Endothelial cell of umbilical vein (primary cell): ENCODE data around the gene ACTR2. TPM values are rescaled to one million over a fixed set of nuclear protein-coding genes. Genes with fewer than 3 reads are reported as not detected.
A peak's percentile ranks its signal among the peaks of the same experiment; 100 is the strongest.

ENCODE experiments used
- BruUV-seq: library from RNA; stranded (reverse); fragments of 400-500 nt; replicated peaks from 2 replicates; lab custom pipeline; 2021; lab: Mats Ljungman, UMichigan
- CTCF ChIA-PET: fragments of 300-600, 350-600 bp; sonication (Branson Sonifier 250); formaldehyde crosslinking; loops from one replicate; lab custom pipeline; 2021; ENCODE audit warnings: antibody characterized with exemption, inconsistent platforms; lab: Charles Lee
- POLR2A ChIA-PET: fragments of 300-600, 350-600 bp; sonication (Branson Sonifier 250); formaldehyde crosslinking; loops from one replicate; lab custom pipeline; 2021; ENCODE audit warnings: antibody characterized with exemption, inconsistent platforms; lab: Charles Lee
- DNase-seq: peaks from one replicate; pipeline ENCODE4 v3.0.0-alpha.2; 2011; ENCODE audit warnings: low read depth, low spot score
- FAIRE-seq: peaks from 2 replicates; lab custom pipeline; 2011; peaks lifted over from hg19 to GRCh38; lab: Jason Lieb, UNC
- H2AFZ ChIP-seq: 2 replicates; pipeline ENCODE4 v1.6.0; 2012; ENCODE audit warnings: low read depth, low read length, control low read depth, inconsistent platforms
- H3K27ac ChIP-seq: 2 replicates; pipeline ENCODE4 v1.5.1; 2011; ENCODE audit warnings: low read depth, mild to moderate bottlenecking, control low read depth, low read length, moderate library complexity; ENCODE audit not compliant: insufficient read depth
- H3K27me3 ChIP-seq, 2 experiments: 2 replicates each; pipeline versions ENCODE4 v1.6.0 to v1.6.1; 2011; ENCODE audit warnings: low read length in 2 of 2, mixed read lengths in 1 of 2; ENCODE audit not compliant: control insufficient read depth in 2 of 2, insufficient read depth in 2 of 2
- H3K36me3 ChIP-seq, 2 experiments: 2 replicates in 1 of 2; 3 replicates in 1 of 2; pipeline ENCODE4 v1.5.1; 2011; ENCODE audit warnings: low read length in 2 of 2, mild to moderate bottlenecking in 1 of 2, moderate library complexity in 1 of 2; ENCODE audit not compliant: control insufficient read depth in 2 of 2, insufficient read depth in 2 of 2; ENCODE audit errors: extremely low read depth in 1 of 2
- H3K4me1 ChIP-seq: 3 replicates; pipeline ENCODE4 v1.5.1; 2011; ENCODE audit warnings: mild to moderate bottlenecking, low read length; ENCODE audit not compliant: control insufficient read depth, insufficient read depth; ENCODE audit errors: extremely low read depth
- H3K4me2 ChIP-seq: 2 replicates; pipeline ENCODE4 v1.6.1; 2011; ENCODE audit warnings: low read length, control low read depth, mixed read lengths; ENCODE audit not compliant: insufficient read depth
- H3K4me3 ChIP-seq, 3 experiments: fragments of 200-600 bp in 1 of 3; sonication (generic), shearing (Covaris generic) in 1 of 3; replicated peaks in 1 of 3; 2 replicates each; pipeline ENCODE4 v1.5.1; 2011 to 2016; ENCODE audit warnings: control low read depth in 3 of 3, low read length in 3 of 3, mild to moderate bottlenecking in 2 of 3, inconsistent platforms in 1 of 3, low read depth in 1 of 3, moderate library complexity in 1 of 3; ENCODE audit not compliant: insufficient read depth in 1 of 3
- H3K79me2 ChIP-seq: 2 replicates; pipeline ENCODE4 v1.6.0; 2012; ENCODE audit warnings: low read length, inconsistent platforms; ENCODE audit not compliant: control insufficient read depth, insufficient read depth
- H3K9ac ChIP-seq: replicated peaks from 2 replicates; pipeline ENCODE3; 2011; ENCODE audit warnings: low read length, control low read depth; ENCODE audit not compliant: insufficient read depth; ENCODE audit errors: extremely low read depth
- H3K9me1 ChIP-seq: replicated peaks from 3 replicates; pipeline ENCODE4 v1.6.0; 2011; ENCODE audit warnings: mild to moderate bottlenecking, low read length; ENCODE audit not compliant: control insufficient read depth, insufficient read depth; ENCODE audit errors: extremely low read depth
- H3K9me3 ChIP-seq: replicated peaks from 2 replicates; pipeline ENCODE4 v1.5.1; 2012; ENCODE audit warnings: low read length, inconsistent platforms; ENCODE audit not compliant: control insufficient read depth, insufficient read depth
- H4K20me1 ChIP-seq: replicated peaks from 2 replicates; pipeline ENCODE3; 2011; ENCODE audit warnings: mild to moderate bottlenecking, low read length; ENCODE audit not compliant: control insufficient read depth, insufficient read depth; ENCODE audit errors: extremely low read depth
- EZH2 ChIP-seq: IDR thresholded peaks from 2 replicates; pipeline ENCODE4 v1.6.1; 2012; ENCODE audit warnings: borderline replicate concordance, low read depth, mild to moderate bottlenecking, moderate library complexity, low read length, inconsistent platforms; ENCODE audit not compliant: severe bottlenecking
- JUN ChIP-seq: IDR thresholded peaks from 2 replicates; pipeline ENCODE4 v1.6.1; 2011; ENCODE audit warnings: borderline replicate concordance, low read depth; ENCODE audit not compliant: insufficient read length, insufficient read depth
- POLR2AphosphoS5 ChIP-seq: IDR thresholded peaks from 2 replicates; pipeline ENCODE4 v1.6.1; 2012; ENCODE audit warnings: low read depth, mild to moderate bottlenecking, control low read depth, low read length, moderate library complexity; ENCODE audit not compliant: insufficient read depth
- dilution Hi-C: fragments of 300-500 bp; cut with MboI; formaldehyde crosslinking; loops from one replicate; pipeline ENCODE4 v1.15.0; 2019; ENCODE audit warnings: low sequenced_read_pairs; ENCODE audit not compliant: extremely low pct_ligation_motif_present
- intact Hi-C: fragments of 100-400 bp; cut with micrococcal nuclease; formaldehyde crosslinking; loops from one replicate; pipeline ENCODE4 v1.10.0; 2022
- polyA plus RNA-seq, 4 experiments: library from polyadenylated mRNA; depleted of rRNA in 3 of 4; stranded (reverse) in 3 of 4; unstranded in 1 of 4; fragments of >200 nt; gene quantifications; 2 replicates each; pipeline versions ENCODE4 v1.2.1 to v1.2.3, GENCODE V29; 2011 to 2012; ENCODE audit warnings: missing spikeins in 1 of 4
- total RNA-seq: library from RNA; stranded (reverse); gene quantifications from 2 replicates; pipeline ENCODE4 v1.2.3, GENCODE V29; 2021
- TF ChIP-seq, protein P1 (sequence below), 2 donors: IDR thresholded peaks; 1 replicate in 1 of 2; 2 replicates in 1 of 2; pipeline ENCODE4 v1.5.1; 2011; ENCODE audit warnings: low read length in 2 of 2, mild to moderate bottlenecking in 2 of 2, moderate library complexity in 2 of 2, control low read depth in 1 of 2, inconsistent platforms in 1 of 2, low read depth in 1 of 2; ENCODE audit not compliant: insufficient read depth in 1 of 2; ENCODE audit errors: extremely low read depth in 1 of 2

ACTR2 gene
- total and polyA plus RNA-seq, 2 donors (not counting 3 experiments of a cell fraction or from before 2014, with no cell fraction given), result 48.7 to 287 TPM

DNA sequence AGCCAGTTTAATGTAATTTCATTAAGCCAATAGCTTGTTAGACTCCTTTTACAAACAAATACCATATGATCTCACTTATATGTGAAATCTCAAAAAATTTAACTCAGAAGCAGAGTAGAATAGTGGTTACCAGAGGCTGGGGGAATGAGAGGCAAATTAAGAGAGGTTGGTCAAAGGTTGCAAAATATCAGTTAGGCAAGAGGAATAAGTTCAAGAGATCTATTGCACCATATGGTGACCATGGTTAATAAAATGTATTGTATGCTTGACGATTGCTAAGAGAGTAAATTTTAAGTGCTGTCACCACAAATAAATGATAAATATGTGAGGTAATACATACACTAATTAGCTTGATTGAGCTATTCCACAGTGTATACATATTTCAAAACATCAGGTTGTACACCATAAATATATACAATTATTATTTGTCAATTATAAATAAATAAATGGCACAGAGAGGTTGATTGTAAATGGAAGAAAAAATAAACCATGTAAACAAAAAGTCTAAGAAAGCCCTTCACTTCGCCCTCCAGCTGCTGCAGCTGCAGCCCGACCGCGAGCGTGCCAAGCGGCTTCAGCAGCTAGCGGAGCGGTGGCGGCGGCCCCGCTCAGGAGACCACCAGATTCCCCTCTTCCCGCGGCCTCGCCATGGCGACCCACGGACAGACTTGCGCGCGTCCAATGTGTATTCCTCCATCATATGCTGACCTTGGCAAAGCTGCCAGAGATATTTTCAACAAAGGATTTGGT, 23.0 kb upstream of the ACTR2 start:
- Histone ChIP-seq H3K9me1 (no peaks in the 10 kb centered on the region), H3K4me3 (peak overlapping the region in 1 of 3 experiments; percentile 36), H3K36me3 (no peaks in the 10 kb centered on the region), H4K20me1 (no peaks in the 10 kb centered on the region), H3K4me2 (no peak overlapping the region), H3K27me3 (peaks cover 0 to 6% of the 10 kb centered on the region in 2 experiments), H3K79me2 (no peaks in the 10 kb centered on the region), H2AFZ (no peak overlapping the region), H3K9me3 (no peaks in the 10 kb centered on the region), H3K27ac (no peak overlapping the region), H3K9ac (no peak overlapping the region), H3K4me1 (no peaks in the 10 kb centered on the region)
- dilution Hi-C loops (no loop called here), intact Hi-C loops (no loop called here)
- no peak for TF ChIP-seq JUN
- no peak for TF ChIP-seq POLR2AphosphoS5
- no peak for TF ChIP-seq EZH2
- TF ChIP-seq, protein P1, sequence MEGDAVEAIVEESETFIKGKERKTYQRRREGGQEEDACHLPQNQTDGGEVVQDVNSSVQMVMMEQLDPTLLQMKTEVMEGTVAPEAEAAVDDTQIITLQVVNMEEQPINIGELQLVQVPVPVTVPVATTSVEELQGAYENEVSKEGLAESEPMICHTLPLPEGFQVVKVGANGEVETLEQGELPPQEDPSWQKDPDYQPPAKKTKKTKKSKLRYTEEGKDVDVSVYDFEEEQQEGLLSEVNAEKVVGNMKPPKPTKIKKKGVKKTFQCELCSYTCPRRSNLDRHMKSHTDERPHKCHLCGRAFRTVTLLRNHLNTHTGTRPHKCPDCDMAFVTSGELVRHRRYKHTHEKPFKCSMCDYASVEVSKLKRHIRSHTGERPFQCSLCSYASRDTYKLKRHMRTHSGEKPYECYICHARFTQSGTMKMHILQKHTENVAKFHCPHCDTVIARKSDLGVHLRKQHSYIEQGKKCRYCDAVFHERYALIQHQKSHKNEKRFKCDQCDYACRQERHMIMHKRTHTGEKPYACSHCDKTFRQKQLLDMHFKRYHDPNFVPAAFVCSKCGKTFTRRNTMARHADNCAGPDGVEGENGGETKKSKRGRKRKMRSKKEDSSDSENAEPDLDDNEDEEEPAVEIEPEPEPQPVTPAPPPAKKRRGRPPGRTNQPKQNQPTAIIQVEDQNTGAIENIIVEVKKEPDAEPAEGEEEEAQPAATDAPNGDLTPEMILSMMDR (IDR thresholded peaks at IDR 0.05; ENCODE audit: extremely low read depth in 1 of 2, insufficient read depth in 1 of 2, low read depth in 1 of 2, low read length in 2 of 2), result no peak
- BruUV-seq, result no TSS peak
- FAIRE-seq (no peak), DNase-seq (no peak)
- POLR2A ChIA-PET, result no interaction called here
- CTCF ChIA-PET, result no interaction called here
